GM19099 (cell line): Measurements from ENCODE around the gene ARMC5.

Experiments
- POLR2A ChIP-seq: IDR thresholded peaks from 3 replicates; pipeline ENCODE4 v1.6.1; 2011; ENCODE audit warnings: low read depth; ENCODE audit not compliant: insufficient read length; ENCODE audit errors: extremely low read depth

ARMC5 gene

GRCh38 chr16:31428638-31429247, 30.6 kb upstream of the ARMC5 start:
- no peak for TF ChIP-seq POLR2A

- TF ChIP-seq POLR2A: no peak
Observed at GRCh38 chr16:31429314-31429713, 30.0 kb upstream of the ARMC5 start.

- no peak for TF ChIP-seq POLR2A
Observed at GRCh38 chr16:31429796-31430195, 29.5 kb upstream of the ARMC5 start.

GRCh38 chr16:31430380-31431052, 28.8 kb upstream of the ARMC5 start:
- TF ChIP-seq POLR2A: no peak

- TF ChIP-seq POLR2A: no peak
Observed at GRCh38 chr16:31435341-31436220, 23.7 kb upstream of the ARMC5 start.

- no peak for TF ChIP-seq POLR2A
Observed at GRCh38 chr16:31436221-31437045, 22.9 kb upstream of the ARMC5 start.

GRCh38 chr16:31438414-31438813, 20.9 kb upstream of the ARMC5 start:
- no peak for TF ChIP-seq POLR2A

- TF ChIP-seq POLR2A: no peak
Observed at GRCh38 chr16:31439519-31439918, 19.8 kb upstream of the ARMC5 start.

GRCh38 chr16:31440516-31441184, 18.7 kb upstream of the ARMC5 start:
- TF ChIP-seq POLR2A: no peak

- TF ChIP-seq POLR2A: no peak
Observed at GRCh38 chr16:31441956-31442355, 17.3 kb upstream of the ARMC5 start.

GRCh38 chr16:31451201-31451600, 8.1 kb upstream of the ARMC5 start:
- peak; percentile 24 for TF ChIP-seq POLR2A

- TF ChIP-seq POLR2A: no peak
Observed at GRCh38 chr16:31451681-31452351, 7.5 kb upstream of the ARMC5 start.

GRCh38 chr16:31452631-31453106, 6.6 kb upstream of the ARMC5 start:
- TF ChIP-seq POLR2A: no peak
